Gastroesophageal sphincter (tissue), 4 donors: Measurements from ENCODE around the gene SPATS2L. TPM values are rescaled to one million over a fixed set of nuclear protein-coding genes. Genes with fewer than 3 reads are reported as not detected.

Experiments
- ATAC-seq: fragments of 150-250 bp; one replicate; pipeline ENCODE4 v1.9.1; 2016; ENCODE audit warnings: mild to moderate bottlenecking, moderate library complexity
- H3K27ac ChIP-seq, 4 donors: fragments of 200-600 bp; sonication (generic) in 3 of 4; 1 replicate in 3 of 4; 2 replicates in 1 of 4; pipeline ENCODE4 v1.5.1; 2016 to 2019
- H3K27me3 ChIP-seq: fragments of 200-600 bp; sonication (generic); one replicate; pipeline ENCODE4 v1.5.1; 2019
- H3K36me3 ChIP-seq, 2 donors: fragments of 200-600 bp; sonication (generic); one replicate each; pipeline ENCODE4 v1.5.1; 2019; ENCODE audit warnings: control low read depth in 1 of 2
- H3K4me1 ChIP-seq, 3 donors: fragments of 200-600 bp; sonication (generic); 1 replicate in 2 of 3; 2 replicates in 1 of 3; pipeline ENCODE4 v1.5.1; 2016 to 2019; ENCODE audit warnings: control low read depth in 2 of 3
- H3K4me3 ChIP-seq, 2 donors: fragments of 200-600 bp; sonication (generic); one replicate each; pipeline ENCODE4 v1.5.1; 2019; ENCODE audit warnings: mild to moderate bottlenecking in 1 of 2, moderate library complexity in 1 of 2
- H3K9me3 ChIP-seq, 3 donors: fragments of 200-600 bp; sonication (generic); one replicate each; pipeline ENCODE4 v1.5.1; 2017 to 2019; ENCODE audit warnings: control low read depth in 2 of 3
- EP300 ChIP-seq: sonication (generic); formaldehyde crosslinking; IDR thresholded peaks from one replicate; pipeline ENCODE4 v1.6.1; 2017; ENCODE audit warnings: antibody characterized with exemption, mild to moderate bottlenecking
- POLR2A ChIP-seq, 2 donors: fragments of 450-650 bp; IDR thresholded peaks; one replicate each; pipeline ENCODE4 v1.6.1; 2017; ENCODE audit warnings: antibody characterized with exemption in 2 of 2, mild to moderate bottlenecking in 2 of 2, moderate library complexity in 1 of 2
- POLR2AphosphoS5 ChIP-seq: sonication (generic); formaldehyde crosslinking; IDR thresholded peaks from one replicate; pipeline ENCODE4 v1.6.1; 2017; ENCODE audit warnings: antibody characterized with exemption
- WGBS, 2 donors: methylation state at CpG; one replicate each; pipeline ENCODE4 v1.1.5; 2018; ENCODE audit warnings: low coverage in 1 of 2; 5-methylcytosine and 5-hydroxymethylcytosine counted together
- total RNA-seq, 4 donors: library from RNA; depleted of rRNA; stranded (reverse); fragments of >200 nt; gene quantifications; one replicate each; pipeline ENCODE4 v1.1.0, GENCODE V29; 2016
- TF ChIP-seq, protein P1 (sequence below), 4 experiments: fragments of 200-600 bp in 2 of 4; fragments of 450-650 bp in 2 of 4; sonication (generic) in 1 of 4; IDR thresholded peaks; one replicate each; pipeline ENCODE4 v1.5.1; 2017 to 2019; ENCODE audit warnings: antibody characterized with exemption in 4 of 4, mild to moderate bottlenecking in 2 of 4, moderate library complexity in 2 of 4

Gene SPATS2L
- total RNA-seq, 4 donors from 2014 or later: 50.6 to 120 (median 91.5) TPM

DNA sequence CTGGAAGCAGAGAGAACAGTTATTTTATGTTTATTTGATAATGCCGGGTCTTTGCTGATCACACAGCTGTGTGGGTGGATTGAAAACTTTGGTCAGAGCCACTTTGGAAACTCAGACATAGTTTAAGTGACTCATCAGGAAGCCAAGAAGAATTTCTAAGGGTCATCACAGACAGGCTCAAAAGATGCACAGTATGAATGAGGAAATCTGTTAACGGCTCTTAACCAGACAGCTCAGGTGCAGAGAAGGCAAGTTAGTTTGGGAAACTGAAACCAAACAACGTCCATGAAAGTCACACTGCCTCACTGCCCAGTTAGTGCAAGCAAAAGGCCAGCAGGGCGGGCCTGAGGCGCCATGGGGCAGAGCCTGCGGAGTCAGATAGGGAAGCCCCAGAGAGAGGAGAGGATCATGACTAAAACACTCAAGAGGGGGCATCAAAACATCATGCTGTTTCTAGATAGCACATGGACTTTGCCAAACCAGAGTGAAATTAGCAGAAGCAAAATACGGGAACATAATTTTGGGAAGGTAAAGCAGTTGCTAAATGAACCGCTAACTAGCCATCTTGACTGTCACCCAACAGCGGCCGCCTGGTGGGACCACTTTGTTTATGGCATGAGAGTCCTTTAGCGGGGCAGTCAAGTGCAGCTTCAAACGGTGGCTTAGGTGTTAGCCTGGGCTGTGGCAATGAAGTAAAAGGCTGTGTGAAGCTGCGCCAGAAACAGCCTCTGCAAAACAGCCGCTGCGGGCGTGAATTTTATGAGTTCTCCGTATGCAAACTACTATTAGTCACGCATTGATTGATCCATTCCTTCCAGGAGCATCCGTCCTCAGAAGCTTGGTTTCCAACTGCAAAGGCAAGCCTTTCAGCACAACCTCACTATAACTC, 102.2 kb downstream of the SPATS2L start:
- Histone ChIP-seq H3K9me3 (no peaks in the 10 kb centered on the region), H3K36me3 (peaks cover 0 to 11% of the 10 kb centered on the region in 2 donors), H3K4me1 (peaks cover 6 to 42% (median 8%) of the 10 kb centered on the region in 3 donors), H3K27me3 (no peaks in the 10 kb centered on the region), H3K4me3 (no peak overlapping the region), H3K27ac (no peak overlapping the region)
- ATAC-seq: no peak
- 66 to 76% methylated on average over 7 to 13 of the region's 19 CpGs for WGBS, 2 donors
- TF ChIP-seq EP300 (no peak), POLR2AphosphoS5 (no peak), POLR2A (IDR thresholded peaks at IDR 0.05) (no peak)
- TF ChIP-seq, protein P1, sequence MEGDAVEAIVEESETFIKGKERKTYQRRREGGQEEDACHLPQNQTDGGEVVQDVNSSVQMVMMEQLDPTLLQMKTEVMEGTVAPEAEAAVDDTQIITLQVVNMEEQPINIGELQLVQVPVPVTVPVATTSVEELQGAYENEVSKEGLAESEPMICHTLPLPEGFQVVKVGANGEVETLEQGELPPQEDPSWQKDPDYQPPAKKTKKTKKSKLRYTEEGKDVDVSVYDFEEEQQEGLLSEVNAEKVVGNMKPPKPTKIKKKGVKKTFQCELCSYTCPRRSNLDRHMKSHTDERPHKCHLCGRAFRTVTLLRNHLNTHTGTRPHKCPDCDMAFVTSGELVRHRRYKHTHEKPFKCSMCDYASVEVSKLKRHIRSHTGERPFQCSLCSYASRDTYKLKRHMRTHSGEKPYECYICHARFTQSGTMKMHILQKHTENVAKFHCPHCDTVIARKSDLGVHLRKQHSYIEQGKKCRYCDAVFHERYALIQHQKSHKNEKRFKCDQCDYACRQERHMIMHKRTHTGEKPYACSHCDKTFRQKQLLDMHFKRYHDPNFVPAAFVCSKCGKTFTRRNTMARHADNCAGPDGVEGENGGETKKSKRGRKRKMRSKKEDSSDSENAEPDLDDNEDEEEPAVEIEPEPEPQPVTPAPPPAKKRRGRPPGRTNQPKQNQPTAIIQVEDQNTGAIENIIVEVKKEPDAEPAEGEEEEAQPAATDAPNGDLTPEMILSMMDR (IDR thresholded peaks at IDR 0.05): no peak

DNA sequence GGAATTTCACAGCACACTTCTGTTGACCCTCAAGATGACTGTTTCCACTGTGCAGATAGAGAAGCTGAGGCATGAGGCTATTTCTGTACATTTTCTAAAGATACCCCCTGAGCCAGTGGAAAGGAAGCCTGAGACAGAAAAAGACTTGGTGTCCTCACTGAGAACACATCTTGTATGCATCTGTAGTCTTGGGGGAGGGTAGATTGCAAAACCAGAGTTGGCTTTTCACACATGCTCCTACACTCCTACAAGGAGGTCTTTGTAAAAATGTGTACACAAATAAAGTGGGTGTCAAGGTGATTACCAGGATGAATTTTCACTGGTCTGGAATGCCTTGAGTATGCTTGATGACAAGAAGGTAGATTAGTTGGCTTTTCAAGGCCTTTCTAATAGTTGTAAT, 105.3 kb downstream of the SPATS2L start:
- Histone ChIP-seq H3K36me3 (peaks cover 0 to 20% of the 10 kb centered on the region in 2 donors), H3K27ac (no peak overlapping the region), H3K4me3 (no peak overlapping the region), H3K27me3 (no peaks in the 10 kb centered on the region), H3K4me1 (peaks cover 0 to 19% (median 0%) of the 10 kb centered on the region in 3 donors), H3K9me3 (no peaks in the 10 kb centered on the region)
- no peak for ATAC-seq
- no peak for TF ChIP-seq POLR2AphosphoS5
- no peak for TF ChIP-seq POLR2A (IDR thresholded peaks at IDR 0.05)
- no peak for TF ChIP-seq EP300
- TF ChIP-seq, protein P1 (IDR thresholded peaks at IDR 0.05): no peak

DNA sequence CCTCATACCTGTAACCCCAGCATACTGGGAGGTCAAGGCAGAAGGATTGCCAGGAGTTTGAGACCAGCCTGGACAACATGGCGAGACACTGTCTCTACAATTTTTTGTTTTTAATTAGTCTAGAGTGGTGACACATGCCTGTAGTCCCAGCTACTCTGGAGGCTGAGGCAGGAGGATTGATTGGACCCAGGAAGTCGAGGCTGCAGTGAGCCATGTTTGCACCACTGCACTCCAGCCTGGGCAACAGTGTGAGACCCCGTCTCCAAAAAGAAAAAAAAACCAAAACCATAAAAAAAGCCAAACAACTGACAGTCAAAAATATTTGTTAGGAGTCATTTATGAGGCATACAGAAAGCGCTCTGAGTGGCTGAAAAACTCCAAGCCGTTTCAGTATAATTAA, 107.9 kb downstream of the SPATS2L start:
- no peak overlapping the region for H3K27ac ChIP-seq
- peaks cover 0 to 34% of the 10 kb centered on the region in 2 donors for H3K36me3 ChIP-seq
- whole genome bisulfite sequencing, 2 donors: 88 to 96% methylated on average over 3 to 4 of the region's 5 CpGs
- H3K27me3 ChIP-seq: no peaks in the 10 kb centered on the region
- no peaks in the 10 kb centered on the region for H3K4me1 ChIP-seq
- ATAC-seq: no peak
- no peaks in the 10 kb centered on the region for H3K9me3 ChIP-seq
- H3K4me3 ChIP-seq: no peak overlapping the region
- no peak for TF ChIP-seq POLR2A (IDR thresholded peaks at IDR 0.05)
- TF ChIP-seq EP300: no peak
- no peak for TF ChIP-seq POLR2AphosphoS5
- TF ChIP-seq, protein P1 (IDR thresholded peaks at IDR 0.05): no peak

DNA sequence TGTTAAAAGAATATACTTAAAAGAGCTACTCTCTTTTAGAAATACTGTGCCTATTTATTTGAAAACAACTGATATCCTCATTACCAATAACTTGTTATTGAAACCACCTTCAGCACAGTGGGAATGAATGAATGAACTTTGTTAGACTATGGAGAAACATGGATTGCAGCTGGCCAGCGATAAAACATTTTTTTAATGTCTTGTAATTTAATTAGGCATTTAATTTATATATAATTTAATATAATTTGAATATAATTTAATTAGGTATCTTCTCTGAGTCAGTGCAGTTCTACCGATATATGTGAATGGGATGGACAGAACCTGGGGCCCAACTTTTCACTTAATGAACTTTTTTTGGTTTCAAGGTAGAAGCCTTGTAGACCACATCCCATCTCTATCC, 109.0 kb downstream of the SPATS2L start:
- H3K4me3 ChIP-seq: no peak overlapping the region
- H3K4me1 ChIP-seq: no peaks in the 10 kb centered on the region
- H3K27me3 ChIP-seq: no peaks in the 10 kb centered on the region
- no peak overlapping the region for H3K27ac ChIP-seq
- no peaks in the 10 kb centered on the region for H3K9me3 ChIP-seq
- 96 to 97% methylated on average over 2 of the region's 2 CpGs for WGBS, 2 donors
- no peak for ATAC-seq
- H3K36me3 ChIP-seq: peaks cover 4 to 44% of the 10 kb centered on the region in 2 donors
- TF ChIP-seq, protein P1 (IDR thresholded peaks at IDR 0.05): no peak
- TF ChIP-seq POLR2A (IDR thresholded peaks at IDR 0.05) (no peak), EP300 (no peak), POLR2AphosphoS5 (no peak)

DNA sequence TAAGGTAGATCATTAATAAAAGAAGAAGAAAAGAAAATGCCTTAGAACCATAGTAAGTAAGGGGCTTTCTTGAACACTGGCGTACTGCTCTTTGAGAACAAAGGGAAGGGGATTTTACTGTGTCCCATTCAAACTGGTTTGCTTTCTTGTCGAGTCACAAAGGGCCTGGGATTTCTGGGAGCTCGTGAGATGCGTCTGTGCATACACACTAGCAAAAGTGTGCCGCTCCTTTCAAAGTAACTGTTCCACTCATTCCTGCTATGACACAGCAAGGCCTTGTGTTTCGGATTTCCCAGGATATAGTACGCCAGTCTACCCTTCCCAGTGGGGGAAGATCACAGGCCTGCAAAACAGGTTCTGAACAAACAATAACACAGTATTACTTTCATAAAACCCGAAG, 110.4 kb downstream of the SPATS2L start:
- H3K9me3 ChIP-seq: no peaks in the 10 kb centered on the region
- no peaks in the 10 kb centered on the region for H3K4me1 ChIP-seq
- no peak for TF ChIP-seq EP300
- TF ChIP-seq POLR2A (IDR thresholded peaks at IDR 0.05): no peak
- TF ChIP-seq, protein P1 (IDR thresholded peaks at IDR 0.05): no peak
- no peak for TF ChIP-seq POLR2AphosphoS5
- H3K36me3 ChIP-seq: peaks cover 4 to 56% of the 10 kb centered on the region in 2 donors
- WGBS, 2 donors: 90 to 96% methylated on average over 7 of the region's 8 CpGs
- no peak for ATAC-seq
- no peak overlapping the region for H3K27ac ChIP-seq
- H3K4me3 ChIP-seq: no peak overlapping the region
- no peaks in the 10 kb centered on the region for H3K27me3 ChIP-seq
